Astrocyte (in vitro differentiated cells and primary cell): Measurements from ENCODE around the gene ARHGAP24. TPM values are rescaled to one million over a fixed set of nuclear protein-coding genes. Genes with fewer than 3 reads are reported as not detected.

Source experiments
- DNase-seq: peaks from one replicate; pipeline ENCODE4 v3.0.0-alpha.2; 2010; ENCODE audit warnings: low read depth
- FAIRE-seq: peaks from 2 replicates; lab custom pipeline; 2011; peaks lifted over from hg19 to GRCh38; lab: Jason Lieb, UNC
- H2AFZ ChIP-seq: 2 replicates; pipeline ENCODE4 v1.6.0; 2012; ENCODE audit warnings: low read depth, low read length, inconsistent platforms
- H3K27ac ChIP-seq: 2 replicates; pipeline ENCODE4 v1.5.1; 2011; ENCODE audit warnings: low read depth, low read length, inconsistent platforms
- H3K27me3 ChIP-seq: 2 replicates; pipeline ENCODE4 v1.6.0; 2011; ENCODE audit warnings: low read length, inconsistent platforms; ENCODE audit not compliant: insufficient read depth
- H3K36me3 ChIP-seq: 2 replicates; pipeline ENCODE4 v1.5.1; 2011; ENCODE audit warnings: low read length, inconsistent platforms; ENCODE audit not compliant: insufficient read depth
- H3K4me1 ChIP-seq: 2 replicates; pipeline ENCODE4 v1.5.1; 2011; ENCODE audit warnings: low read length, inconsistent platforms; ENCODE audit not compliant: insufficient read depth
- H3K4me2 ChIP-seq: 2 replicates; pipeline ENCODE4 v1.6.0; 2012; ENCODE audit warnings: low read length, inconsistent platforms
- H3K4me3 ChIP-seq: 2 replicates; pipeline ENCODE4 v1.5.1; 2011; ENCODE audit warnings: low read depth, mild to moderate bottlenecking, low read length, inconsistent platforms; ENCODE audit not compliant: insufficient read depth
- H3K79me2 ChIP-seq: 2 replicates; pipeline ENCODE4 v1.6.0; 2012; ENCODE audit warnings: mild to moderate bottlenecking, low read length, inconsistent platforms; ENCODE audit not compliant: insufficient read depth
- H3K9ac ChIP-seq: 2 replicates; pipeline ENCODE4 v1.6.0; 2012; ENCODE audit warnings: mild to moderate bottlenecking, low read length, inconsistent platforms
- H3K9me3 ChIP-seq: 2 replicates; pipeline ENCODE4 v1.5.1; 2012; ENCODE audit warnings: low read depth, mild to moderate bottlenecking, low read length, inconsistent platforms; ENCODE audit not compliant: insufficient read depth
- H4K20me1 ChIP-seq: 2 replicates; pipeline ENCODE4 v1.6.0; 2012; ENCODE audit warnings: low read length, inconsistent platforms; ENCODE audit not compliant: insufficient read depth
- H3K27ac Mint-ChIP-seq: one replicate; pipeline ENCODE4 v1.8.0; 2021; ENCODE audit warnings: mild to moderate bottlenecking, mixed read lengths; ENCODE audit not compliant: unreplicated experiment
- H3K27me3 Mint-ChIP-seq: one replicate; pipeline ENCODE4 v1.8.0; 2021; ENCODE audit warnings: low read depth, mixed read lengths; ENCODE audit not compliant: unreplicated experiment
- H3K36me3 Mint-ChIP-seq: one replicate; pipeline ENCODE4 v1.8.0; 2021; ENCODE audit warnings: low read depth, mixed read lengths; ENCODE audit not compliant: unreplicated experiment
- H3K4me1 Mint-ChIP-seq: one replicate; pipeline ENCODE4 v1.8.0; 2021; ENCODE audit warnings: low read depth, mixed read lengths; ENCODE audit not compliant: unreplicated experiment
- H3K4me3 Mint-ChIP-seq: one replicate; pipeline ENCODE4 v1.8.0; 2021; ENCODE audit warnings: mild to moderate bottlenecking, moderate library complexity, mixed read lengths; ENCODE audit not compliant: unreplicated experiment
- H3K9me3 Mint-ChIP-seq: one replicate; pipeline ENCODE4 v1.8.0; 2021; ENCODE audit warnings: mild to moderate bottlenecking, mixed read lengths; ENCODE audit not compliant: unreplicated experiment
- CTCF ChIP-seq: IDR thresholded peaks from 2 replicates; pipeline ENCODE4 v1.5.1; 2011; ENCODE audit warnings: low read depth, mild to moderate bottlenecking, inconsistent platforms, low read length, moderate library complexity; ENCODE audit not compliant: insufficient read depth
- EZH2 ChIP-seq: IDR thresholded peaks from 2 replicates; pipeline ENCODE4 v1.6.1; 2012; ENCODE audit warnings: mild to moderate bottlenecking, low read length, inconsistent platforms; ENCODE audit not compliant: insufficient read depth
- total RNA-seq: library from RNA; stranded (reverse); gene quantifications from 2 replicates; pipeline ENCODE4 v1.2.1, GENCODE V29; 2021

The ARHGAP24 gene
- total RNA-seq, 1 donor from 2014 or later, result 2.1 TPM

- no peaks in the 10 kb centered on the region for H4K20me1 ChIP-seq
- DNase-seq, result no peak
- no peaks in the 10 kb centered on the region for H3K9me3 Mint-ChIP-seq
- H3K4me2 ChIP-seq, result no peak overlapping the region
- H3K9ac ChIP-seq, result no peak overlapping the region
- peaks cover 6% of the 10 kb centered on the region for H3K4me1 ChIP-seq
- TF ChIP-seq EZH2 (no peak), CTCF (no peak)
- H3K27ac Mint-ChIP-seq, result no peak overlapping the region
- peaks cover 8% of the 10 kb centered on the region for H3K4me1 Mint-ChIP-seq
- no peak overlapping the region for H3K27ac ChIP-seq
- no peaks in the 10 kb centered on the region for H3K79me2 ChIP-seq
- H3K36me3 ChIP-seq, result no peaks in the 10 kb centered on the region
- H3K27me3 ChIP-seq, result no peaks in the 10 kb centered on the region
- no peaks in the 10 kb centered on the region for H3K36me3 Mint-ChIP-seq
- no peak overlapping the region for H3K4me3 Mint-ChIP-seq
- no peaks in the 10 kb centered on the region for H3K9me3 ChIP-seq
- no peak overlapping the region for H3K4me3 ChIP-seq
- H2AFZ ChIP-seq, result no peak overlapping the region
- H3K27me3 Mint-ChIP-seq, result no peaks in the 10 kb centered on the region
- FAIRE-seq, result no peak
Measured at GRCh38 chr4:85520765-85521749, 46.1 kb downstream of the ARHGAP24 start.

- H4K20me1 ChIP-seq, result no peaks in the 10 kb centered on the region
- no peaks in the 10 kb centered on the region for H3K9me3 ChIP-seq
- peaks cover 8% of the 10 kb centered on the region for H3K4me1 Mint-ChIP-seq
- H3K36me3 Mint-ChIP-seq, result no peaks in the 10 kb centered on the region
- no peak overlapping the region for H3K9ac ChIP-seq
- H3K9me3 Mint-ChIP-seq, result no peaks in the 10 kb centered on the region
- no peaks in the 10 kb centered on the region for H3K27me3 ChIP-seq
- DNase-seq (no peak), FAIRE-seq (no peak)
- H3K4me3 Mint-ChIP-seq, result no peak overlapping the region
- H3K27ac ChIP-seq, result no peak overlapping the region
- H3K27ac Mint-ChIP-seq, result no peak overlapping the region
- no peak overlapping the region for H3K4me2 ChIP-seq
- TF ChIP-seq EZH2 (no peak), CTCF (no peak)
- peaks cover 6% of the 10 kb centered on the region for H3K4me1 ChIP-seq
- no peaks in the 10 kb centered on the region for H3K27me3 Mint-ChIP-seq
- no peaks in the 10 kb centered on the region for H3K79me2 ChIP-seq
- H2AFZ ChIP-seq, result no peak overlapping the region
- H3K36me3 ChIP-seq, result no peaks in the 10 kb centered on the region
- no peak overlapping the region for H3K4me3 ChIP-seq
Measured at GRCh38 chr4:85522277-85522676, 47.3 kb downstream of the ARHGAP24 start.

GRCh38 chr4:85522836-85523235 is 47.9 kb downstream of the ARHGAP24 start:
- Histone ChIP-seq H3K27me3 (no peaks in the 10 kb centered on the region), H3K4me3 (no peak overlapping the region), H3K4me1 (peaks cover 6% of the 10 kb centered on the region), H3K27ac (no peak overlapping the region), H3K4me2 (no peak overlapping the region), H3K36me3 (no peaks in the 10 kb centered on the region), H3K9me3 (no peaks in the 10 kb centered on the region), H3K9ac (no peak overlapping the region), H4K20me1 (no peaks in the 10 kb centered on the region), H3K79me2 (no peaks in the 10 kb centered on the region), H2AFZ (no peak overlapping the region)
- H3K36me3 Mint-ChIP-seq, result no peaks in the 10 kb centered on the region
- DNase-seq (peak; percentile 15), FAIRE-seq (peak; percentile 58)
- no peak overlapping the region for H3K4me3 Mint-ChIP-seq
- no peaks in the 10 kb centered on the region for H3K9me3 Mint-ChIP-seq
- H3K27ac Mint-ChIP-seq, result no peak overlapping the region
- H3K27me3 Mint-ChIP-seq, result no peaks in the 10 kb centered on the region
- H3K4me1 Mint-ChIP-seq, result peaks cover 8% of the 10 kb centered on the region
- TF ChIP-seq CTCF (no peak), EZH2 (no peak)
